ENCODE measurements around the gene WNT7B. TPM values are rescaled to one million over a fixed set of nuclear protein-coding genes. Genes with fewer than 3 reads are reported as not detected.

Gene WNT7B
- total and polyA plus RNA-seq, 10 of the 15 experiments (the other 5 are each of a cell fraction or from before 2014, with no cell fraction given): 0.12 TPM; not detected in 9

DNA sequence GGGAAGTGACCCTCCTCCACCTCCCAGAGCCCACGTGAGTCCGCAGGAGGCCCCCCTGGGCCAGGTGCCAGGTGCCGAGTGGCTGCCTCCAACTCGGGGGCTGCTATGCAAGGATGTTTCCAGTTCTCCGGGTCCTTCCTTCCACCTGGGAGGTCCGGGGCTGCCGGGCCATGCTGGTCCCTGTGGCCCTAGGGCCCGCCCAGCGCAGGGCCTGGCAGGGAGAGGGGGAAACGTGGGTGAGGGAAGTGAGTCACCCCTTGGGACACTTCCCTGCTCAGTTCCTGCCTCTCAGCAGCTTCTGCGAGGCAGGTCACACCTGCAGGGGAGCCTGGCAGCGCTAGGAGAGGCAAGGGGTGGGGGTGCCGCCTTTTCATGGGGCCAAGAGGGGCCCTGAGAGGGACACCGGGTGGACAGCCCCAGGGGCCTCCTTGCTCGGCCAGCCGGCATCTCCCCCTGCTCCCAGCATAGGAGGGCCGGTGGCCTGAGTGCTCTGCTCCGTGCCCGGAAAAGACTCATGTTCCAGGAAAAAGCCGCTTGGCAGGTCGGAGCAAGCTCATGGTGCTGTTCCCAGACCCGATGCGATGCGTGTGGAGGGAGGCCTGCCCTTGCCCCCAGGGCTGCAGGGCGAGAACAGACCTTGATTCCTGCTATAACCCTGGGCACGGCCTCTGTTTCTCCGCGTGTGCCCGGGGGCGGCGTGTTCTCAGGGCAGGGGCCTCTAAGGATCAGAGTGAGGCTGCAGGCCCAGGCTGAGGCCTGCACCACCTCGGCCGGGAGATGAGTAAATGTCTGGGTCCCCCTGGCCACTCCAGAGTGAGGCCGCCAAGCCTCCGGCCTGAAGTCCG lies 30.3 kb upstream of the WNT7B start:
- ATAC-seq (no peak), DNase-seq (ENCODE audit: low read depth, low spot score) (no peak), FAIRE-seq (no peak)
- in situ Hi-C loops (cut with MboI) (no loop called here), intact Hi-C loops (cut with micrococcal nuclease; ENCODE audit: unreplicated experiment) (no loop called here)
- Histone ChIP-seq H3K27me3 (replicated peaks in 1 of 2; ENCODE audit: control insufficient read depth in 2 of 2, insufficient read depth in 2 of 2, low read length in 1 of 2) (no peaks in the 10 kb centered on the region), H3K79me2 (ENCODE audit: control insufficient read depth, insufficient read depth, low read length) (no peaks in the 10 kb centered on the region), H3K4me3 (no peak overlapping the region), H3K36me3 (ENCODE audit: control insufficient read depth in 2 of 2, insufficient read depth in 2 of 2, low read length in 1 of 2) (no peaks in the 10 kb centered on the region), H3K4me2 (ENCODE audit: control insufficient read depth, insufficient read depth) (no peak overlapping the region), H3K9ac (ENCODE audit: control insufficient read depth, insufficient read depth, low read length) (no peak overlapping the region), H3K27ac (ENCODE audit: control insufficient read depth, insufficient read depth) (no peak overlapping the region), H3K4me1 (ENCODE audit: control insufficient read depth, insufficient read depth, low read length) (no peaks in the 10 kb centered on the region), H3K9me3 (replicated peaks; ENCODE audit: control insufficient read depth, insufficient read depth, low read length) (no peaks in the 10 kb centered on the region; the same call in 1 of the 3 replicates), H4K20me1 (ENCODE audit: control insufficient read depth, insufficient read depth) (no peaks in the 10 kb centered on the region), H2AFZ (ENCODE audit: control insufficient read depth, low read depth, low read length) (no peak overlapping the region)
- RAD21 ChIA-PET (ENCODE audit: unreplicated experiment): interaction anchor here (1.1 to 4.3 kb wide), 9 partner anchors 8 to 142 kb away, joined by 3 to 88 read pairs (median 5); no protein-coding TSS in a partner anchor
- CTCF ChIA-PET: interaction anchor here (0.6 to 4.8 kb wide), 29 partner anchors 10 to 429 kb away, joined by 3 to 109 read pairs (median 5); partner anchors contain the start of genes CDPF1 and GTSE1
- no TSS peak for BruUV-seq (replicated peaks)
- POLR2A ChIA-PET: interaction anchor here (1.2 kb wide), 2 partner anchors 29 to 109 kb away, joined by 4 to 5 read pairs; no protein-coding TSS in a partner anchor
- SMC1A ChIA-PET (ENCODE audit: uncharacterized antibody, unreplicated experiment): interaction anchor here (0.7 to 2.3 kb wide), 9 partner anchors 8 to 115 kb away, joined by 3 to 23 read pairs (median 5); no protein-coding TSS in a partner anchor
- WGBS (ENCODE audit: insufficient coverage, insufficient replicate concordance, low lambda C conversion rate, missing lambda C conversion rate): 44% methylated on average over 36 of the region's 36 CpGs
- TF ChIP-seq, protein P1, sequence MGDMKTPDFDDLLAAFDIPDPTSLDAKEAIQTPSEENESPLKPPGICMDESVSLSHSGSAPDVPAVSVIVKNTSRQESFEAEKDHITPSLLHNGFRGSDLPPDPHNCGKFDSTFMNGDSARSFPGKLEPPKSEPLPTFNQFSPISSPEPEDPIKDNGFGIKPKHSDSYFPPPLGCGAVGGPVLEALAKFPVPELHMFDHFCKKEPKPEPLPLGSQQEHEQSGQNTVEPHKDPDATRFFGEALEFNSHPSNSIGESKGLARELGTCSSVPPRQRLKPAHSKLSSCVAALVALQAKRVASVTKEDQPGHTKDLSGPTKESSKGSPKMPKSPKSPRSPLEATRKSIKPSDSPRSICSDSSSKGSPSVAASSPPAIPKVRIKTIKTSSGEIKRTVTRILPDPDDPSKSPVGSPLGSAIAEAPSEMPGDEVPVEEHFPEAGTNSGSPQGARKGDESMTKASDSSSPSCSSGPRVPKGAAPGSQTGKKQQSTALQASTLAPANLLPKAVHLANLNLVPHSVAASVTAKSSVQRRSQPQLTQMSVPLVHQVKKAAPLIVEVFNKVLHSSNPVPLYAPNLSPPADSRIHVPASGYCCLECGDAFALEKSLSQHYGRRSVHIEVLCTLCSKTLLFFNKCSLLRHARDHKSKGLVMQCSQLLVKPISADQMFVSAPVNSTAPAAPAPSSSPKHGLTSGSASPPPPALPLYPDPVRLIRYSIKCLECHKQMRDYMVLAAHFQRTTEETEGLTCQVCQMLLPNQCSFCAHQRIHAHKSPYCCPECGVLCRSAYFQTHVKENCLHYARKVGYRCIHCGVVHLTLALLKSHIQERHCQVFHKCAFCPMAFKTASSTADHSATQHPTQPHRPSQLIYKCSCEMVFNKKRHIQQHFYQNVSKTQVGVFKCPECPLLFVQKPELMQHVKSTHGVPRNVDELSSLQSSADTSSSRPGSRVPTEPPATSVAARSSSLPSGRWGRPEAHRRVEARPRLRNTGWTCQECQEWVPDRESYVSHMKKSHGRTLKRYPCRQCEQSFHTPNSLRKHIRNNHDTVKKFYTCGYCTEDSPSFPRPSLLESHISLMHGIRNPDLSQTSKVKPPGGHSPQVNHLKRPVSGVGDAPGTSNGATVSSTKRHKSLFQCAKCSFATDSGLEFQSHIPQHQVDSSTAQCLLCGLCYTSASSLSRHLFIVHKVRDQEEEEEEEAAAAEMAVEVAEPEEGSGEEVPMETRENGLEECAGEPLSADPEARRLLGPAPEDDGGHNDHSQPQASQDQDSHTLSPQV (IDR thresholded peaks at IDR 0.05): no peak
- TF ChIP-seq NR2F1 (conservative IDR thresholded peaks at IDR 0.05): no peak
- TF ChIP-seq NR2C1 (IDR thresholded peaks at IDR 0.05): no peak
- TF ChIP-seq RAD21 (IDR thresholded peaks at IDR 0.05; ENCODE audit: insufficient read depth, low read depth, low read length): no peak
- TF ChIP-seq, protein P2, sequence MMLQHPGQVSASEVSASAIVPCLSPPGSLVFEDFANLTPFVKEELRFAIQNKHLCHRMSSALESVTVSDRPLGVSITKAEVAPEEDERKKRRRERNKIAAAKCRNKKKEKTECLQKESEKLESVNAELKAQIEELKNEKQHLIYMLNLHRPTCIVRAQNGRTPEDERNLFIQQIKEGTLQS (IDR thresholded peaks at IDR 0.05; ENCODE audit: borderline replicate concordance, extremely low read depth, low read depth, low read length): no peak
- TF ChIP-seq, protein P3, sequence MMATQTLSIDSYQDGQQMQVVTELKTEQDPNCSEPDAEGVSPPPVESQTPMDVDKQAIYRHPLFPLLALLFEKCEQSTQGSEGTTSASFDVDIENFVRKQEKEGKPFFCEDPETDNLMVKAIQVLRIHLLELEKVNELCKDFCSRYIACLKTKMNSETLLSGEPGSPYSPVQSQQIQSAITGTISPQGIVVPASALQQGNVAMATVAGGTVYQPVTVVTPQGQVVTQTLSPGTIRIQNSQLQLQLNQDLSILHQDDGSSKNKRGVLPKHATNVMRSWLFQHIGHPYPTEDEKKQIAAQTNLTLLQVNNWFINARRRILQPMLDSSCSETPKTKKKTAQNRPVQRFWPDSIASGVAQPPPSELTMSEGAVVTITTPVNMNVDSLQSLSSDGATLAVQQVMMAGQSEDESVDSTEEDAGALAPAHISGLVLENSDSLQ (IDR thresholded peaks at IDR 0.05): no peak
- TF ChIP-seq ZNF384 (IDR thresholded peaks at IDR 0.05; ENCODE audit: borderline replicate concordance, low read depth, low read length): no peak
- no peak for TF ChIP-seq HDGF (IDR thresholded peaks at IDR 0.05)
- no peak for TF ChIP-seq MEF2B (IDR thresholded peaks at IDR 0.05; ENCODE audit: partially characterized antibody, poor library complexity, severe bottlenecking)
- TF ChIP-seq, protein P4, sequence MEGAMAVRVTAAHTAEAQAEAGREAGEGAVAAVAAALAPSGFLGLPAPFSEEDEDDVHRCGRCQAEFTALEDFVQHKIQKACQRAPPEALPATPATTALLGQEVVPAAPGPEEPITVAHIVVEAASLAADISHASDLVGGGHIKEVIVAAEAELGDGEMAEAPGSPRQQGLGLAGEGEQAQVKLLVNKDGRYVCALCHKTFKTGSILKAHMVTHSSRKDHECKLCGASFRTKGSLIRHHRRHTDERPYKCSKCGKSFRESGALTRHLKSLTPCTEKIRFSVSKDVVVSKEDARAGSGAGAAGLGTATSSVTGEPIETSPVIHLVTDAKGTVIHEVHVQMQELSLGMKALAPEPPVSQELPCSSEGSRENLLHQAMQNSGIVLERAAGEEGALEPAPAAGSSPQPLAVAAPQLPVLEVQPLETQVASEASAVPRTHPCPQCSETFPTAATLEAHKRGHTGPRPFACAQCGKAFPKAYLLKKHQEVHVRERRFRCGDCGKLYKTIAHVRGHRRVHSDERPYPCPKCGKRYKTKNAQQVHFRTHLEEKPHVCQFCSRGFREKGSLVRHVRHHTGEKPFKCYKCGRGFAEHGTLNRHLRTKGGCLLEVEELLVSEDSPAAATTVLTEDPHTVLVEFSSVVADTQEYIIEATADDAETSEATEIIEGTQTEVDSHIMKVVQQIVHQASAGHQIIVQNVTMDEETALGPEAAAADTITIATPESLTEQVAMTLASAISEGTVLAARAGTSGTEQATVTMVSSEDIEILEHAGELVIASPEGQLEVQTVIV (IDR thresholded peaks at IDR 0.05; ENCODE audit: borderline replicate concordance, partially characterized antibody): no peak
- TF ChIP-seq SMAD1 (IDR thresholded peaks at IDR 0.05; ENCODE audit: low read depth, partially characterized antibody): no peak
- no peak for TF ChIP-seq ESRRA (IDR thresholded peaks at IDR 0.05; ENCODE audit: low read length)
- no peak for TF ChIP-seq JUNB (IDR thresholded peaks at IDR 0.05)
